ENCODE data around the gene BNC2.

DNA sequence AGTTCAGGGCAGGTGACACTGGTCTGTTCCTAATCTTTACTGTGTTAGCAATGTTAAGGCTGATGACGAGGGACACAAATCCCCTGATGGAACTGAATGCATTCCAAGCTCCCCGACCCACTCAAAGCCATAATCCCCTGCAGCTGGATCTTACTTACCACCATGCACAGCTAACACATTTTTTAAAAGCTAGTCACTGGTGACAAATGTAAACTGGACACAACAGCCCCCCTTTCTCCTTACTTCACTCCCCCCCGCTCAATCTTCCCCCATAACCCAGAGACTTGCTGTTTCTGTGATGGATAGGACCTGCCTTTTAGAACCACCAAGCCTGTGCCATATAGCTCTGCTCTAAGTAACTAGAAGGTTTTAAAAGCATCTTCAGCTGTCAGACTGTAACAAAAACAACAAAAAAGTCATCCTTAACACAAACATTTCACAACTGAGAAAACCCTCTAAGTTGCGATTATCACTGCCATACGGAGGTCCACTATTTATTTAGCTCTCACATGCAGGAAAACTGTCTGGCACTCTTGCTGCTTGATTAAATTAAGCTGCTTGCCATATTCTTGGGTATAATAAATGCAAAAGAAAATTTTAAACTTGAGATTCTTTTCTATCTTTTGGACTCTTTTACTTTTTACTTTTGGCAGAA is 44.4 kb downstream of the BNC2 start:
- TF ChIP-seq, protein P1, sequence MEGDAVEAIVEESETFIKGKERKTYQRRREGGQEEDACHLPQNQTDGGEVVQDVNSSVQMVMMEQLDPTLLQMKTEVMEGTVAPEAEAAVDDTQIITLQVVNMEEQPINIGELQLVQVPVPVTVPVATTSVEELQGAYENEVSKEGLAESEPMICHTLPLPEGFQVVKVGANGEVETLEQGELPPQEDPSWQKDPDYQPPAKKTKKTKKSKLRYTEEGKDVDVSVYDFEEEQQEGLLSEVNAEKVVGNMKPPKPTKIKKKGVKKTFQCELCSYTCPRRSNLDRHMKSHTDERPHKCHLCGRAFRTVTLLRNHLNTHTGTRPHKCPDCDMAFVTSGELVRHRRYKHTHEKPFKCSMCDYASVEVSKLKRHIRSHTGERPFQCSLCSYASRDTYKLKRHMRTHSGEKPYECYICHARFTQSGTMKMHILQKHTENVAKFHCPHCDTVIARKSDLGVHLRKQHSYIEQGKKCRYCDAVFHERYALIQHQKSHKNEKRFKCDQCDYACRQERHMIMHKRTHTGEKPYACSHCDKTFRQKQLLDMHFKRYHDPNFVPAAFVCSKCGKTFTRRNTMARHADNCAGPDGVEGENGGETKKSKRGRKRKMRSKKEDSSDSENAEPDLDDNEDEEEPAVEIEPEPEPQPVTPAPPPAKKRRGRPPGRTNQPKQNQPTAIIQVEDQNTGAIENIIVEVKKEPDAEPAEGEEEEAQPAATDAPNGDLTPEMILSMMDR (IDR thresholded peaks at IDR 0.05) = no peak
- no peak for TF ChIP-seq POLR2A (IDR thresholded peaks at IDR 0.05)

Measured in Peyer's patch (tissue), 4 donors.